Body of pancreas (tissue), 4 donors: ENCODE data around the gene GPR148. TPM values are rescaled to one million over a fixed set of nuclear protein-coding genes. Genes with fewer than 3 reads are reported as not detected.

Experiments
- ATAC-seq: fragments of 150-250 bp; one replicate; pipeline ENCODE4 v1.9.1; 2016
- DNase-seq, 4 donors: peaks; one replicate each; pipeline ENCODE4 v3.0.0-alpha.2; 2019
- H3K27ac ChIP-seq, 4 donors: fragments of 200-600 bp; sonication (generic); 1 replicate in 3 of 4; 2 replicates in 1 of 4; pipeline versions ENCODE4 v1.5.1 to v1.6.1; 2016 to 2019; ENCODE audit warnings: mild to moderate bottlenecking in 1 of 4, mixed read lengths in 1 of 4, moderate library complexity in 1 of 4
- H3K27me3 ChIP-seq, 2 donors: fragments of 200-600 bp; sonication (generic); one replicate each; pipeline ENCODE4 v1.6.0; 2016; ENCODE audit warnings: mild to moderate bottlenecking in 1 of 2
- H3K36me3 ChIP-seq, 2 donors: fragments of 200-600 bp; sonication (generic); replicated peaks in 1 of 2; 2 replicates each; pipeline ENCODE4 v1.5.1; 2016; ENCODE audit warnings: low read depth in 2 of 2; ENCODE audit not compliant: insufficient read depth in 1 of 2
- H3K4me1 ChIP-seq: fragments of 200-600 bp; sonication (generic); one replicate; pipeline ENCODE4 v1.6.0; 2016
- H3K4me3 ChIP-seq, 2 donors: fragments of 200-600 bp; sonication (generic); 1 replicate in 1 of 2; 2 replicates in 1 of 2; pipeline ENCODE4 v1.5.1; 2016 to 2019
- H3K9me3 ChIP-seq, 3 donors: fragments of 200-600 bp; sonication (generic); 1 replicate in 2 of 3; 2 replicates in 1 of 3; pipeline ENCODE4 v1.5.1; 2016
- CTCF ChIP-seq, 7 experiments: fragments of 450-650 bp in 4 of 7; fragments of 200-600 bp in 3 of 7; sonication (generic) in 3 of 7; IDR thresholded peaks; one replicate each; pipeline ENCODE4 v1.5.1; 2016 to 2019; ENCODE audit warnings: antibody characterized with exemption in 7 of 7
- POLR2A ChIP-seq, 3 donors: fragments of 450-650 bp; IDR thresholded peaks; one replicate each; pipeline ENCODE4 v1.6.1; 2016; ENCODE audit warnings: antibody characterized with exemption in 3 of 3, mild to moderate bottlenecking in 2 of 3
- WGBS, 2 donors: methylation state at CpG; one replicate each; pipeline ENCODE4 v1.1.5; 2017; 5-methylcytosine and 5-hydroxymethylcytosine counted together
- intact Hi-C: fragments of 100-400 bp; cut with DNase I; formaldehyde crosslinking; loops from one replicate; pipeline ENCODE4 v1.15.1; 2023
- total RNA-seq, 2 donors: library from RNA; depleted of rRNA; stranded (reverse); fragments of >200 nt; gene quantifications; one replicate each; pipeline ENCODE4 v1.1.0, GENCODE V29; 2016

The GPR148 gene
- total RNA-seq, 2 donors from 2014 or later: not detected

GRCh38 chr2:130762910-130763385 is 34.1 kb downstream of the GPR148 start:
- TF ChIP-seq POLR2A (IDR thresholded peaks at IDR 0.05) (no peak), CTCF (IDR thresholded peaks at IDR 0.05) (no peak)
- Histone ChIP-seq H3K36me3 (no peaks in the 10 kb centered on the region), H3K27me3 (no peaks in the 10 kb centered on the region), H3K27ac (no peak overlapping the region), H3K4me3 (no peak overlapping the region), H3K4me1 (peaks cover 16% of the 10 kb centered on the region), H3K9me3 (no peaks in the 10 kb centered on the region)
- DNase-seq (no peak), ATAC-seq (no peak)
- 90 to 100% methylated on average over 2 to 20 of the region's 22 CpGs for WGBS, 2 donors
- intact Hi-C loops: no loop called here

GRCh38 chr2:130763405-130763804 is 34.5 kb downstream of the GPR148 start:
- Histone ChIP-seq H3K4me1 (peaks cover 16% of the 10 kb centered on the region), H3K27ac (no peak overlapping the region), H3K9me3 (no peaks in the 10 kb centered on the region), H3K27me3 (no peaks in the 10 kb centered on the region), H3K36me3 (no peaks in the 10 kb centered on the region), H3K4me3 (no peak overlapping the region)
- no peak for TF ChIP-seq POLR2A (IDR thresholded peaks at IDR 0.05)
- TF ChIP-seq CTCF (IDR thresholded peaks at IDR 0.05): no peak
- intact Hi-C loops: no loop called here
- DNase-seq (no peak), ATAC-seq (no peak)
- 85 to 100% methylated on average over 1 to 10 of the region's 12 CpGs for WGBS, 2 donors

- no peaks in the 10 kb centered on the region for H3K27me3 ChIP-seq
- intact Hi-C loops: no loop called here
- no peak overlapping the region for H3K4me3 ChIP-seq
- ATAC-seq: no peak
- DNase-seq: no peak
- H3K36me3 ChIP-seq: no peaks in the 10 kb centered on the region
- H3K4me1 ChIP-seq: peaks cover 16% of the 10 kb centered on the region
- H3K9me3 ChIP-seq: no peaks in the 10 kb centered on the region
- TF ChIP-seq CTCF (IDR thresholded peaks at IDR 0.05) (no peak), POLR2A (IDR thresholded peaks at IDR 0.05) (no peak)
- no peak overlapping the region for H3K27ac ChIP-seq
- 90% methylated on average over 11 of the region's 15 CpGs; no CpG with 5 or more reads in 1 of the 2 donors for WGBS, 2 donors
These were observed 35.4 kb downstream of the GPR148 start for GRCh38 chr2:130764035-130764820.

GRCh38 chr2:130764821-130765115 is 35.9 kb downstream of the GPR148 start:
- Histone ChIP-seq H3K27me3 (no peaks in the 10 kb centered on the region), H3K9me3 (no peaks in the 10 kb centered on the region), H3K4me1 (peaks cover 12% of the 10 kb centered on the region), H3K4me3 (no peak overlapping the region), H3K36me3 (no peaks in the 10 kb centered on the region), H3K27ac (no peak overlapping the region)
- DNase-seq: no peak
- WGBS, 2 donors: 87 to 90% methylated on average over 5 of the region's 5 CpGs
- ATAC-seq: no peak
- TF ChIP-seq POLR2A (IDR thresholded peaks at IDR 0.05) (no peak), CTCF (IDR thresholded peaks at IDR 0.05) (no peak)
- intact Hi-C loops: no loop called here

- no peaks in the 10 kb centered on the region for H3K27me3 ChIP-seq
- ATAC-seq: no peak
- no peaks in the 10 kb centered on the region for H3K9me3 ChIP-seq
- peaks cover 5% of the 10 kb centered on the region for H3K4me1 ChIP-seq
- no peak overlapping the region for H3K27ac ChIP-seq
- no peak overlapping the region for H3K4me3 ChIP-seq
- intact Hi-C loops: no loop called here
- H3K36me3 ChIP-seq: no peaks in the 10 kb centered on the region
- no peak for DNase-seq
- TF ChIP-seq CTCF (IDR thresholded peaks at IDR 0.05) (no peak), POLR2A (IDR thresholded peaks at IDR 0.05) (no peak)
- 75 to 77% methylated on average over 6 of the region's 6 CpGs for WGBS, 2 donors
These were observed 36.6 kb downstream of the GPR148 start for GRCh38 chr2:130765464-130765863.
